GM18519 (cell line): Measurements from ENCODE around the gene DOK7.
A peak's percentile ranks its signal among the peaks of the same experiment; 100 is the strongest.
"Not testable (repeated sequence)": the region's sequence is repeated elsewhere in the genome, so short reads cannot be mapped to it uniquely, and the experiment has no call there.

Experiments
- ATAC-seq: cut with Tn5 transposase; IDR thresholded peaks from one replicate; pipeline ENCODE4 v1.9.1; 2021; ENCODE audit warnings: mild to moderate bottlenecking, moderate library complexity; ENCODE audit not compliant: unreplicated experiment, low FRiP score

The DOK7 gene

DNA sequence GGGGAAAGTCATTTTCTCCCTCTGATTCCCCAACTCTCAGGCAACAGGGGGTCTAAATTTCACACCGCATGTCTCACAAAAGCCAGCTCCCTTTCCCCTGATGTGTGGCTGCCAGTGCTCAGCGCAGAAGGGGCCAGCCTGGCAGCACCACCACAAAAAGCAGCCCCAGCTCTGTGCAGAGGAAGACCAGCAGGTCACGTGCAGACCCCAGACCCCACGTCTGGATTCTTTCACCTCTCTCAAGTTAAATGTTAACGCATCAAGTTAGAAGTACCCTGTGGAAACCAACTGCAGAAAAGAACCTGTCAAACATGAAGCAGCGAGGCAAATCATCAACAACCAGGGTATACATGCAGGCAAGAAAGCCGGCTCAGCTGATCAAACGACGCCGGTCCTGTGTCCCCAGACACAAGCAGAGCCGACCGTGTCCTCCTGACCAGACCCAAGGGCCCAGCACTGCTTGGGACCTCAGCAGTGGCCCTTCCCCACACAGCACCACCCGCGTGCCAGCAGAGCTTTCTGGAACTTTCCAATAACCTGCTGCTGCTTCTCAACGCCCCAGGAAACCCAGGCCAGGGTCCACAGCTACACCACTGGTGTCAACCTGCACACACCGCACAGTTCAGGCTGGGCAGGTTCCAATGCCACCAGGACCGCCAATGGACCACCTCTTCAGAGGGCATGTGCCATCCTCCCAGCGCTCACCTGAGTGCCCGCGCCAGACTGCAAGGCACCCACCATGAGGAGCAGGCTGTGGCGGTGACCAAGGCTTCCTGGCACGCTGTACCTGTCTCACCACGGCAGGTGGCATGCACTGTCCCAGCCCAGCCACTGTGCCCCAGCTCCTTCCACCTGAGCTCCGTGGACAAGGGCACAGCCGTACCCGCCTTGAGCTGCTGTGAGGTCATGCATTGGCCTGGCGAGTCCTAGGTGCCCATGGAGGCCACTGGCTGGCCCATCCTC, 65.1 kb downstream of the DOK7 start:
- no peak for ATAC-seq

DNA sequence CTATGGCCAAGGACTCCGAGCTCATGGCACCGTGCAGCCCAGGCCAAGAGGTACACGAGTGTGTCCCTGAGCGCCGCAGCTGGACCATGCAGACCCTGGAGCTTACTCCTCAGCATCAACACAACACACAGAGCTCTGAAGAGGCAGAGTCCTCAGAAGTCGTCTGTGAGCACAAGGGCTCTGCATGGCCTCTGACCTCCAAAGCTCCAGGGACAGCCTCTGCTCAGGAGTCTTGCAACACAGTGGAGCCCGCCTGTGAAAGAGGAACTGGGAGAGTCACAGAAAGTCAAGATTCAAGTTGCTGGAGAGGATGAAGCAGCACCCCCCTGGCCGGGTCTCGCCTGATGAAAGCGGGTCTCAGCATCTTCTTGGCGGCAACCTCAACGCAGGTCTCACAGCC, 66.3 kb downstream of the DOK7 start:
- no peak for ATAC-seq

DNA sequence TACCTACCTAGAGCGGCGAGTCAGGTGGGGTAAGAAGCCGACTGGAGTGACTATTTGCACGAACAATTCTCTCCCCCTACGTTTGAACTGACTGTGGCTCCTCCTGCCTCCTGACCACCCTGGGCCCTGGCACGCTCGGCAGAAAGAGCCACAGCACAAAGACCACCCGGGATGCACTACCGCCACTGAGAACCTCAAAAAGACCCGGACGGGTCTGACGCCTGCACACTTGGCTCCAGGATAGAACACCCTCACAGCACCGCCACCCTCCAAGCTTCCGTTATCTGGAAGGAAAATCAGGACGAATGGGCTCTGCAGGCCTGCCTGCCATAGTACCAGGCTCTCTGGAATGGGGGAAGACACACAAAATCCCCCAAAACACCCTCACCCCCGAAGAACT, 66.9 kb downstream of the DOK7 start:
- ATAC-seq: no peak

DNA sequence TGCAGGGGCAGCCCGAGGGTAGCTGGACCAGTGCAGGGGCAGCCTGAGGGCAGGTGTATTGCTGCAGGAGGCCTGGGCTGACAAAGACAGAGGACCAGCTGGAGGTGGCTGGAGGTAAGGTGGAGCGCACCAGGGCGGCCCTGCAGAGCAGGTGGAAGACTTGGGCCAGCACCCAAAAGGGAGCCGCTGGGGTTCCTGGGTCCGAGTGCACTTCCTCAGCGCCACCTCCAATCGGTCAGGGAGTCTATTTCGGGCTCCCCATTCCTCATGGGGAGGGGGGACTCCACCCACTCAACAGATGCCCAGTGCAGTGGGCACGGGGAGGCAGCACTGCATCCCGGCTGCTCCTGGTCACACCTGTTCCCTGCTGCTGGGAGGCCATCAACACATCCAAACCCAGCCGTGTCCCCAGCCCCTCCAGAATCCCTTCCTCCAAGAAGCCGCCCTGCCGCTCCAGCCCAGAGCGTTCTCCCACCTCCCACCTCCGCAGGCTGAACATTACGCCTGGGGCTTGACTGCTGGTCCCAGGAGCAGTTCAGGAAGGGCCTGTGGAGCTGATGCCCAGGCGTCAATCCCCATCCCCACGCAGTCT, 67.7 kb downstream of the DOK7 start:
- ATAC-seq: no peak

DNA sequence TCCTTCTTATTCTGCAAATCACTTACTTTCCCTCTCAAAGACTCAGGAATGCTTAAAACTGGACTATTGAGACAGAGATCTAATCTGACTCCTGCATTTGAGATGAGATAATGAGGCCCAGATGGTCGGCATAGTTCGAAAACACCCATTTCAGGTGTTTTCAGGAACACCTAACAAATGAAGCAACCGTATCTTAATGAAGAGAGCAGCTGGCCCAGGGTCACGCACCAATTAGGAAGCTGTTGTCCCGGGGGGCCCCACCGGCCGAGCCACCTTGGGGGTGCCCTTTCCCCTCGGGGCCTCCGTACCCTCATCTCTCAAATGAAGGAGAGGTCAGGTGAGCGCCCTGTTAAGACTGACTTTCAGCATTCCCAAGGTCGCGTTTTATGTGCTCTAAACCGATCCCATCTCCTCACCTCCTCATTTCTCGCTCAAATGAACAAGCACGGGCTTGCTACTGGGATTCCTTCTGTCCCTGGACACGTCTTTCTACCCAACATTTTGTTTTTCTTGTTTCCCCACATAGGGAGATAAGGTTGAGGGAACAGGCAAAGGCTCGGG, 68.3 kb downstream of the DOK7 start:
- no peak for ATAC-seq

DNA sequence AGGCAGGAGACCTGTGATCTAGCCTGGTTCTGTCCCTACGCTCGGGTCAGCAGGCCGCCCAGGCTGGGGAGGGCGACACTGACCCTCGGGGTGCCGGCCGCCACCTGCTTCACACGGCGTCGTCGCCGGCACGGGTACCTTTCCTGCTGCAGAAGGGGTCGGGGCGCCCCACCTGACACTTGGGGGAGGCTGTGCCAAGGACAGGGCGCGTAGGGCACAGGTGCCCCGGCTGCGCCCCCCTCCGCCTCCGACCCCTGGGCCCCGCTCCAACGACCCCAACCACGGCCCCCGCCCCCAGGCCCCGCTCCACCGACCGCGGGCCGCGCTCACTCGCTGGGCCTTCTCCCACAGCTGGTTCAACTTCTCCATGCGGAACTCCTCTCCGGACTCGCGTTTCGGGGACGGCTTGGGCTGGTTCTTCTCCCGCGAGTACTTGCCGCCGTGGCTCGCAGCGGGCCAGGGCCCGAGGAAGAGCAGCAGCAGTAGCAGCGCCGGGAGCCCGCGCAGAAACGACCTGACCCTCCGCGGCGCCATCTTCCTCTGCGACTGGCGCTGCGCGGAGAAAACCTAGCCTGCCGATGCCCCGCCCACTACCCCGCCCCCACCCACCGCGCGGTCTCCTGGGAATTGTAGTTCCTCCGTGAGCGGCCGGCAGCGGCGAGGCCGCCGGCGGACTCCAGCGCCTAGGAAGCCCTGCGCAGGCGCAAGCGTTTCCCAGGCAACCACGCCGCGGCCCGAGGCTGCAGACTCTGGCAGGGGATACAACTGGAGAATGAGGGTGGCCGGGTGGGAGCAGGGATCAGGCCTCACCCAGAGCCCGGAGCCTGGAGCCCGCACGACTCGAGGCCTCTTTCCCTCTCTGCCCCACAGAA, 69.0 kb downstream of the DOK7 start, which contains the start of gene LRPAP1:
TSS of gene LRPAP1 (minus strand) at position 544 of the 872 bp plus-strand sequence. CDS start at position 534, 10 bp downstream.
- ATAC-seq: peak; percentile 80

DNA sequence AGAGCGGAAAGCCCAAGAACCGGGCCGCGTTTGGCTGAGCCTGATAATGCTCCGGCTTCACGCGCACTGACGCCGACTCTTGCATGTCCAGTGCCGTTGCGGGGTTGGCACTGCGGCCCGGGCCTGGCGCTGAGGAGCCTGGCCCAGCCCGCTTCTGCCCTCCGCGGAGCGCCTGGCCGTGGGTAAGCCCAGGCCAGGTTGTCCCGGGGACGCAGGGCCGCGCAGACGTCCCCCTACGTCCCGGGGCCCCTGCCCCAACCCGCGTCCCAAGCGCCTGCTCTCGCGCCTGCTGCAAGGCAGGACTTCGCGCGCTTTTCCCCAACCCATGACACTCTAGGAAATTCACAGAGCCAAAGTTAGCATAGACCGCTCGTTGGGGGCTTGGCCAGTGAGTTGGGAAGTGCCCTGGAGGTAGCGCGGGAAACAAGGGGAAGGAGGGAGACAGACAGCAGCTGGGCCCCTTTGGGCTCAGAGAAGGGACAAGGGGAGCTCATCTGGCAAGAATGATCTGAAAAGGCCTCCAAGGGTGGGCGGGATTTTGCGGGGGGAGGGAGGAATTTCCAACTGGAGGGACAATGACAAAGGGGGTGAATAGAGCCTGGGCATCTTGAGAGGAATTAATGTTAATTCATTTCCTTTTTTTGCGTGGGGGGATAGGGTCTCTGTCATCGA, 69.8 kb downstream of the DOK7 start:
- ATAC-seq: no peak

DNA sequence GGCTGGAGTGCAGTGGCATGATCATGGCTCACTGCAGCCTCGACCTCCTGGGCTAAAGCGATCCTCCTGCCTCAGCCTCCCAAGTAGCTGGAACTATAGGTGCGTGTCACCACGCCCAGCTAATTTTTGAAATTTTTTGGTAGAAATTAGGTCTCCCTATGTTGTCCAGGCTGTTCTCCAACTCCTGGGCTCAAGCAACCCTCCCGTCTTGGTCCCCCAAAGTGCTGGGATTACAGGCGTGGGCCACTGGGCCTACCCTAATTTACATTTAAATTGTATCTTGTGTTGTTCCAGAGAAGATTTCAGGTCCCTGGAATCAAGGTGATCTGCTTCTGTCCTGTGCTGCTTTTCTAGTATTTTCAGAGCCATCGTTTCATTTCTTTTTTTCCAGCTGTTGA, 70.3 kb downstream of the DOK7 start:
- ATAC-seq: no peak

DNA sequence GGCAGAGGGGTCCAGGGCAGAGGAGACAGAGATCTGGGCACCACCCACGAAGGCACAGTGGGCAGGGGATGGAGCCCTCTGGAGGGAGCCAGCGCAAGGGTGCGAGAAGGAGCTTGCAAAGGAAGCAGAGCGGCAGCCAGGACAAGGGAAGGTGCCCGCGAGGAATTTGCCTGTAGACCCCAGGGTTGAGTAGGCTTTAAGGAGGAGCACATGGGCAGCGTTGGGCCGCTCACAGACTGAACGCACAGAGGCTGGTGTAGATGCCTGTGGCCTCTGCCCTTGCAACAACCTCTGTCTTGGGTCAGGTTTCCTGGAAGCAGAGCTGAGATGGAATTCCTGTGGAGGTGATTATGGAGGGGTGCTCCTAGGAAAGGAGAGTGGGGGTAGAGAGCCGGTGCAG, 72.7 kb downstream of the DOK7 start:
- ATAC-seq: not testable (repeated sequence)

DNA sequence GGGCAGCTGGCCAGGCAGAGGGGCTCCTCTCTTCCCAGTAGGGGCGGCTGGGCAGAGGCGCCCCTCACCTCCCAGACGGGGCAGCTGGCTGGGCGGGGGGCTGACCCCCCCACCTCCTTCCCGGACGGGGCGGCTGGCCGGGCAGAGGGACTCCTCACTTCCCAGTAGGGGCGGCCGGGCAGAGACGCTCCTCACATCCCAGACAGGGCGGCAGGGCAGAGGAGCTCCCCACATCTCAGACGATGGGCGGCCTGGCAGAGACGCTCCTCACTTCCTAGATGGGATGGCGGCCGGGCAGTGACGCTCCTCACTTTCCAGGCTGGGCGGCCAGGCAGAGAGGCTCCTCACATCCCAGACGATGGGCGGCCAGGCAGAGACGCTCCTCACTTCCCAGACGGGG, 75.8 kb downstream of the DOK7 start:
- not testable (repeated sequence) for ATAC-seq

DNA sequence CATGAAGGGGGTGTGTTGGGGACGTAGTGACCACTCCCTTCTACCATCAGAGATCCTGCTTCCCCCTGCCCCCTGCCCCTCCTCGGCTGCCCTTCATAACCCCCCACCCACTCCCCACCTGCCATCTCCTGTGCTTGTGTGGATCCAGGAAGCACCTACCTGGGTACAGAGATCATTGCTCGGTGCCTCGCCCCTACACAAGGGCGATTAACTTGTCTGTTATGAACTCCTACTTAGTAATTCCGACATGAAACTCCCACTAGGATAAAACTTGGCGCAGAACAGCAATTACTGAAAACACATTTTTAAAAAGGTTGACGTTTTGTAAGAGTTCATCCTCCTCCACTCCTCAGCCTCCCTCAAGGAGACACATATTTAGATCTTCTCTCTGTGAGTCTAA, 80.3 kb downstream of the DOK7 start:
- not testable (repeated sequence) for ATAC-seq
